Activated T-helper 1 cell treated with anti-CD3 and anti-CD28 coated beads, Interleukin-2, amount 50 U/mL, for 16 hours (primary cell): Measurements from ENCODE around the gene RABGAP1.

ENCODE experiments used
- DNase-seq, 2 donors: peaks; one replicate each; pipeline ENCODE4 v3.0.0-alpha.2; 2020; ENCODE audit warnings: low read depth in 1 of 2, low spot score in 1 of 2

The RABGAP1 gene

DNA sequence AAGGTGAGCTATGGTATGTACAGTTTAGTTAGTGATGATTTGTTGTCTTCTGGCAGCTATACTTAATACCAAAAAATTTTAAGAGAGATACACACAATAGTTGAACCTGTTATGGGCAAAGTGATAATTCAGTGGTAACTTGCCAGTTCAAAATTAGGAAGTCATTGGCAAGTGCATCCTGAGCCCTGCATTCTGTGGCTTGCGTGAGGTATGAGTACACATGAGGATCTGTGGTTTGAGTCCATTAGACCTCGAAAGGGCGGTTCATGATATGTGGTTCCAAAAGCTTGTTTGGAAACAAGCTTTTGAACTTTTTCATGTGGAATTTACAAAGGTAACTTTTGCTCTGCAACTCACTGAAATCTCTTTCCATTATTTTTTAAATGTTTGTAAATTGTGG lies 139.6 kb downstream of the RABGAP1 start:
- no peak for DNase-seq

DNA sequence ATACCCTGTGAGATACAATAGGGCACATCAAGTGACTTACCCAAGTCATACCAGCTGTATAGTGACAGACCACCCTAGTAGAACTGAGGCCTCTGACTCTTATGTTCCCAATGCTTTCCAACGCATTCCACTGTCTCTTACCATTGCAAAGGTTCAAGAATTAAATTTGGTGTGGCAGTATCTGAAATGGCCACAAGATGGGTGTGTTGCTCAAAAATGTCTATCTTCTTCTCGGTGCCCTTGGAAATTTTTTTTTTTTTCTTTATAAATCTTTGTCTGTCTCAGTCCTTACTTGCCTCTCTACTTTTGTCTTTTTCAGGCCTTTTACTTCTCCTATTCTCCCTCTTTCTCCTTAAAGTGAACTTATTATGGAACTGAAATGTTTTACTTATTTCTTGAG lies 141.0 kb downstream of the RABGAP1 start:
- no peak for DNase-seq

DNA sequence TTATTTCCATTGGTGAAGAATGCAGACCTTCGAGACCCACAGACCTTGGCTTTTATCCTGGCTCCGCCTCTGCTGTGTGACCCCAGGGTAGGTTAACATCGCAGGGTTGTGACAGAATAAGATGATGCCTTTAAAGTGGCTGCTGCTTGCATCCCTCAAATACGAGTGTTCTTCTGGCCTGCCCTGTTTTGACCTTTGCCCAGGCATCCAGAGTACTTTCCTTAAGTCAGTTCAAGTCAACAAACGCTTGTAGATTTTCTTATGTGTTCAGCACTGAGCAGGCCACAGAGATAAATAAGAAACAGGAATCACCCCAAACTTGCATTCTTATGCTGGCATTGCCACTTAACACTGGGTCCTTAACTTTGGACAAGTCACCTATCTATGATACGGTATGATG lies 142.9 kb downstream of the RABGAP1 start:
- DNase-seq, result no peak

DNA sequence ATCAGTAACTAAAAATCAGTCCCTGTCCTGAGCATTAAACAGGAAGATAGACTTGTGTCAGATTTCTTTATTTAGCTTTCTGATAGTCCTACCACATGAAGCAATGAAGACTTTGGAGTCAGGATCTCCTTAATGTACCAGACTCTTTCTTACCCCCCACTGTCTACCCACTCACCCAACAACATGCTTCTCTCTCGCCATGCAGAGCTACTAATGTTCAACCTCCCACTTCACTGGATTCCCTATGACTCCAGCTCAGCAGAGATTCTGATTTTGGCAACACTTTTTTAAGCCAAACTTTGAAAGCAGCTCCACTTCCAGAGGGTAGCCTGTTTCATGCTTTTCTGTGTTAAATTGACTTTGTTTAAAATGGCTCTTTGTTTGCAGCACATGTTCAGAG lies 143.4 kb downstream of the RABGAP1 start:
- no peak for DNase-seq

DNA sequence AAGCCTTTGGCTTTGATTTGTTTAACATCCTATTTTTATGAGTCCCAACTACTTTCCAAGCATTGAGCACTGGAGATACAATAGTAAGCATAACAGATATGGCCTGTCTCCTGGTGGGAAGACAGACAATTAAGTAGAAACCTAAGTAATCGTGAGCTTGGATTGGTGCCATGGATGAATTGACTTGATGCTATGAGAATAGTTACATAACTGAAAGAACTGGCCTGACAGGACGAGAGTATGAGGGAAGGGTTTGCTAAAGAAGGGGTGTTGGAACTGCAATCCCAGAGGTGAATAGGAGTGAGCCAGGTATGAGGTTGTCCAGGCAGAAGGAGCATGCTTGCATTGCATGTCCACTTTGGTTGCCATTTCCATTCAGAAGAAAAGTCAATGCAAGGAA lies 145.1 kb downstream of the RABGAP1 start:
- no peak for DNase-seq

DNA sequence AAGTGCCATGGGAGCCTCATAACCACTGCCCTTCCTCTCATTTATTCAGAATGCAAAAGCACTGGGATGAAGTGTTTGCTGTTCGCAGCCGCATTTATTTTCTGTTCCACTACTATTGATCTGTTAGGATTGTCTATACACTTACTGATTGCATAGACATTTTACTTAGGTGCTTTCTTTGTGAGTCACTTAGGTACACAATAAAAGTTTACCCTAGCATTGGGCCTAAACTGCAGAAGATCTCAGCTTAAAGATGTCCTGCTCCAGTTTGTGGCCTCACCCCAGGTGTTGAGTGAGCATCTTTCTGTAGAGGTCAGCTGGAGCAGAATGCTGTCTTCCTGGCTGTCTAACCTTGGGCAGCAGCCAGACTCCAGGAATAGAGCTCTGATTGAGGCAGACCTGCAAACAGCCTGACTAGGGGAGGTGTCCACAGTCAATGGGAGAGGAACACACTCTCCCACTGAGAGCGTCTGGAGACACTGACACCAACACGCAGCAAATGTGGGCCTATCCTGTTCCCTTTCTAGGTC lies 146.6 kb downstream of the RABGAP1 start:
- no peak for DNase-seq

DNA sequence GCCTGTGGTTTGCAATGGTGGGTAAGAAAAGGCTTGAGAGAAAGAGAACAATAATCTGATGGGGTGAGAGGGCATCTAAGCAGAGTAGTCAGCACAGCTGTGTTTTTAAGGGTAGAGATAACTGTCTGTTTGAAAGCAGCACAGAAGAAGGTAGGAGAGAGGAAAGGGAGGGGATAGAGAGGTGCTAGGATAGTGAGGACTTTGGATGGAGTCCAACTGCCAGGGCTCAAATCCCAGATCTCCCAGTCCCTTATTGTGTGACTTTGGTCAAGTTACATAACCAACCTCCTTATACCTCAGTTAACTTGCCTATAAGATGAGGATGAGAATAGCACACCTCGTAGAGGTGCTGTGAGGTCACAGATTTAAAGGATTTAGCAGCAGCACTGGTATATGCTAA lies 148.2 kb downstream of the RABGAP1 start:
- DNase-seq, result no peak

DNA sequence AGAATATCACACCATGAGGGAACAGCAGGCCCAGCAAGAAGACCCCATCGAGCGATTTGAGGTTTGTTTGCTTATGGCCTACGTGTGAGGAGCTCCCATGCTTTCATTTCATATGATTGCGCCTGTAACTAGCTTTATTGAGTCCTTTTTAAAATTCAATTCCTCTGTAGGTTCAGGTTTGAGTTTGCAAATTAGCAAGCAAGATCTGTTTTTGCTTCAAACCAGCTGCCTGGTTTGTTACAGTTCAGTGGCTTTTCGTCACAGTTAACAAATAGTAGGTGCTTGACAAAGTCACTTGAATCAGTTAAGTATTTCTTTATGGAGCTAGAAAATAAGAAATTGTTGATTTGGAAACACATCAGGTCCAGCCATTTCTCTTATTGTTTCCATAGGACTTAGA lies 149.0 kb downstream of the RABGAP1 start:
- DNase-seq, result no peak

DNA sequence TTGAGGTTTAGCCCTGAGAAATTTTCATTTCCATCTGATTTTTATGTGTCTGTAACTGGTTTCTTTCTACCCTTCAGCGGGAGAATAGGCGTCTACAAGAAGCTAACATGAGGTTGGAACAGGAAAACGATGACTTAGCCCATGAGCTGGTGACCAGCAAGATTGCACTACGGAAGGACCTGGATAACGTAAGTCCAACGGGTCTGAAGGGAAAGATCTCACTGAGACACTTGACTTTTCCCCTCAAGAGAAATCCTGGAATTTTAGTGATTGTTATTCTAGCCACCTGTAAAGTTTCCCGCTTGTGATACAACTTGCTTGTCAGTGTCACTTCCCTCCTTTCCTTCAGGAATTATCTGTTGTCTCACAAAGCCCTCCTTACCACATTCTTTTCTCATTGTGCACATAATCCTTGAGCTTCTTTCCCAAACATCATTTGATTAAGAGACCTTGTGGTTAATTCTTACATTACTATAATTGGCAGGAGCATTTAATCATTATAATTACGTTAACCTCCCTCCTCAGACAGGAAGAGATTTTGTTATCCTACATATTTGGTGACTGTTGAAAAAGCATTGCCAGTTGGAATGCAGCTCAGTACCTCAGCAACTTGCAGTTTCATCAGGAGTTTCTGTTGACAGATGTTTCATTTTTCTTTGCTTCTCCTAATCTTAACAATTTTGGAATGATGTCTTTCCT lies 149.5 kb downstream of the RABGAP1 start:
- no peak for DNase-seq

DNA sequence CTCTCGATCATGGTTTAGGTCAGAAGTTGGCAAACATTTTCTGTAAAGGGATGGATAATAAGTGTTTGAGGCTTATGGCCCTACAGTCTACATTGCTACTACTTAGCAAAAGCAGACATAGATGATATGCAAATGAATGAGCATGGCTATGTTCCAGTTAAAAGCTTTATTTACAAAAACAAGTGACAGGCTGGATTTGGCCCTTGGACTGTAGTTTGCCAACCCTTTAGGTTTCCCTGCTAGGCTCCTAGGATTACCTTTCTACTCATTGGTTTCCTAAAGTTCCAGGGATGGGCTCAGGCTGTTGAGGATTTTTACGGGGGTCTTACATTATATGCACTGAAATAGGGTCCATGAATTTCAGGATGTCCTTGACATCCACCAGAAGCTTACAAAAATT lies 150.1 kb downstream of the RABGAP1 start:
- no peak for DNase-seq

DNA sequence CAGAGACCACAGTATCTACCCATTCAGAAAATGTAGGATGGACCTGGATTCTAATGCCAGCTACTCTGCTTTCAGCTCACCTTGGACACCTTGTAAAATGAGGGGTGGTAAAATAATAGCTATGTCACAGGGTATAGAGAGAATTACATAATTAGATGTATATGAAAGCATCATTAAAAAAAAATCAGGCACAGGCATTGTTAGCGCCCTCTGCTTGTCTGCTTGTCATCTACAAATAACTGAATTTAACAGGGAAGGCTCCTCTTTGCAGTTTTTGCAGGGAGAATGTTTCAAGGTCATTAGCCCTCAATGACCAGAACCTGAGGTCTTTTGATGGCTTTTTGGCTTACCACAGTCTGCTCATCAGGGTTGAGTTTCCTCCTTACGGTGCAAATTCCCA lies 150.6 kb downstream of the RABGAP1 start:
- no peak for DNase-seq

DNA sequence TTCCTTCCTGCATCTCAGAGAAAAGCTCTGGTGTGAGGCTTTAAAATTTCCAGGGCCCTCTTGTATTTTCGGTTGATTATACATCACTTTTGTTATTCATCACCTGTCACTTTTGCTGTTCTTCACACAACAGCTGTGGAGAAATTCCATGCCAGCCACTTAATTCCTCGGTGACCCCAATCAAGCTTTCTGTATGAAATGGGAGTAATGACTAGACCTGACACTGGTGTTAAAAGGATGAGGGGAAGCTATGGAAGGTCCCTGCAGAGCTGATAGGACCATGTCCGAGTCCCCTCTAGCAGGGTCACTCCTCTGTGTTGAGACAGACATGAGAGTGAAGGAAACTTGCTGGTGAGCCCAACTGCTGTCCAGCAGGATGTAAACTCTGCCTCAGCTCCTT lies 152.3 kb downstream of the RABGAP1 start:
- no peak for DNase-seq

DNA sequence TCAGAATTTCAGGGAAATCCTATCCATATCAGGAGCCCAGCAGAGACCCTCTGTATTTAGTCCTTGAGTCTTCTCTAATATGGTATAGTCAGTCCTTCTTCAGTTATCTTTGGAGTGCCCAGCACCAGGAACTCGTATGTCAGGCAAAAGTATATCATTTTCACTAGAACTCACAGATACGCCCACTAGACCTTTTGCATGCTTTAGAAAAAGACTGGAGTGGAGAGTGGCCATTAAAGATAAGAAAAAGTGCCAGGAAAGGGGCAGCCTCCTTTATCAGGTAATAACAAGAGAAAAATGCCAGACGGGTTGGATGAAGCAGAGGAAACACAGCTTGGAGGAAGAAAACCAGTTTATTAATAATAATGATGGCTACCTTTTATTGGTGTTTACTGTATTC lies 156.2 kb downstream of the RABGAP1 start:
- no peak for DNase-seq

DNA sequence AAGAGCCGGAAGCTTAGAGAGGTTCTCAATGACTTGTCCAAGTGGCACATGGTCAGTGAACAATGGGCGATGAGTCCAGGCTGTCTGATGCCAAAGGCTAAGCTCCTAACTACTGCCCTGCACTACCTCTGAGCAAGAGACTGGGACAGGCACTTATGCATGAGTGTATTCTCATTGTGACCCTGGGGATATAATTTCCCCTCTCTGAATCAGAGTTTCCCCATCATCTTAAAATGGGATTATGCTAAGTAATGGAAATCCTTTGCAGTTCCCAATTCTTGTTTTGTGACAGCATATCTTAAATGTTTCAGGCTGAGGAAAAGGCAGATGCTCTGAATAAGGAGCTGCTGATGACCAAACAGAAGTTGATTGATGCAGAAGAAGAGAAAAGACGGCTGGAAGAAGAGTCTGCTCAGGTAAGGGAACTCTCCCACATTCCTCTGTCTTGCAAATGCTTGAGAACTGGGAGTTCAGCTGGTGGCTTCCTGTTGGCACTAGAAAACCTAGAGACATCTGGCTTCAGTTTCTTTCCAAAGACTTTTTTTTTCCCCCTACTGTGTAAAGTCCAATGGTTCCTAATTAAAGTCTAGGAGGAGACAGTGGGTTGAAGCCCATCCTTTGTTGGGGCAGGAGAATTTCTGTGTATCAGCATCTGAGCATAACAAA lies 156.7 kb downstream of the RABGAP1 start:
- no peak for DNase-seq

DNA sequence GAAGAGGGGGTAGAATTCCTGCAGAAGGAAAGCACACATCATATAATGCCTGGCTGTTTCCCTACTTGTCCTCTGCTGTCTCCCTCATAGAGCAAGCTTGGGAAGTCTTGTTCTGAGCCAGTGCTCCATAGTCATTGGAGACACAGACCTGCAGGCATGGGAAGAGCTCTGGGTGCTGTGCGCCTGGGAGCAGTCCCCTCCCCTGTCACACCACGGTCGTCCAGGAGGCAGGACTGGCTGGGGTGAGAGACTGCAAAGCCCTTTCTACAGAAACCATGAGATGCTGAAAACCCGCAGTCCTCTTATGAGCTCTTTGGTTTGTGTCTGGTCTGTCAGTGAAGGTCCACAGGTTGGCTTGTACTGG lies 157.3 kb downstream of the RABGAP1 start:
- no peak for DNase-seq

DNA sequence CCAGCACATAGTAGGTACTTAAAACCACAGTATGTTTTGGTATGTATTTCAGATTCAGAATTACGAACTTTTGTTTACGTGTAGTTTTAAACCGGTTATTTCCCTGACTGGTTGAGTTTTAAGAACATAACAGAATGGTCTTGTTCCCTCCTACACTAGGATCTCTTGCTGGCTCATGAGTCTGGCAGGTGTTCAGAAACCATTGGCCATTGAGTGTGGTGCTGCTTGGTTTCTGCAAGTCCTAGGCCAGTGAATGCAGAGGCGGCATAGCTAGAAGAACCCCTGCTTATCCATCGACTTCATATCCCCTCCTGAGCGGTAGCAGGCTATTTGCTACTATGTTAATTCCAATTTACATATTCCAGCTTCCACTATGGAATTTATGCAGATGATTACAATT lies 158.2 kb downstream of the RABGAP1 start:
- no peak for DNase-seq

DNA sequence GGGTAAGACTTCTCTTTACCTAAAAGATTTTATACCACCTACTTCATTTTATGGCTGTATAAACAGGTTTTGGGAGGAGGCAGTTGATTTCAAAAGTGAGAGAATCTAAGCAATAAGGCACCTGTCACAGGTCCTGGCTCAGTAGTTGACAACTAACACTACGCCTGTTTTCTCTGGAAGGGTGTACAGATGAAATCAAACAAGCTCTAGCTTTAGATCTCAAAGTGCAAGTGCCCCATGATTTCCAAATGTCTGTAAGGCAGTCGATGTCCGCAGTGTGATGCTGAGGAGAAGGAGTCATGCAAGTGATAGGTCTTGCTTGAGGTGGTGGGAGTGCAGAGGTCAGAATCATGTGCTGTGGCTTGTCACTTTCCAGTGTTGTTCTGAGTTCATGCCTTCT lies 158.7 kb downstream of the RABGAP1 start:
- DNase-seq, result no peak

DNA sequence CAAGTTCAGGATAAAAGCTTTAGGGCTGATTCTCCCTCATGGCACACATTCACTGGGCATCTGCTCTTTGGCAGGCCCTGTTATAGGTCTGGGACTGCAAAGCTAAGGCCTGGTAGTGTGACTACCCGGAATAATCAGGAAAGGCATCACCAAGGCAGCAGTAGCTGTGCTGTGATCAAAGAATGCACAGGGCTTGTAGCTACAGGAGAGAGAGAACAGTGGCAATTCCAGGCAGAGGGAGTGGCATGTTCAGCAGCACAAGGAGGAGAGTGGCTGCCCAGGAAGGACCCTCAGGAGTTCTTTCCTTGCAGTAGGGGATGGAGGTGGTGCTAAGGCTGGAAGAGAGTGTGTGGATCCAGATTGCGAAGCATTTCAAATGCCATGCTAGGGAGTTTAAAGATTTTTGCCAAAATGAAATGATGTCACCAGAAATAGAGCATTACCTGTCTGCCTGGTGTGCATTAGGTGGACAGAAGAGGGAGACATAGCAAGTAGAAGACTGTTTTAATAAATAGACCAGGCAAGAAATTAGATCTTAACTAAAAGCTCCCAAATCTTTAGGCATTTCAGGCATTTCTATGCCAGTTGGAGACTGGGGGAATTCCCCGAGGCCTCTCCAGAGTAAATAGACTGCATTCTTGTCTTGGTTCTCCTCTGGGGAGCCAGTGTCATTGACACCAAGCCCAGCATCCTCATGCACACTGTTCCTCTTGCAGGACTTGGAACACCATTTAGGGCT lies 161.7 kb downstream of the RABGAP1 start:
- no peak for DNase-seq

DNA sequence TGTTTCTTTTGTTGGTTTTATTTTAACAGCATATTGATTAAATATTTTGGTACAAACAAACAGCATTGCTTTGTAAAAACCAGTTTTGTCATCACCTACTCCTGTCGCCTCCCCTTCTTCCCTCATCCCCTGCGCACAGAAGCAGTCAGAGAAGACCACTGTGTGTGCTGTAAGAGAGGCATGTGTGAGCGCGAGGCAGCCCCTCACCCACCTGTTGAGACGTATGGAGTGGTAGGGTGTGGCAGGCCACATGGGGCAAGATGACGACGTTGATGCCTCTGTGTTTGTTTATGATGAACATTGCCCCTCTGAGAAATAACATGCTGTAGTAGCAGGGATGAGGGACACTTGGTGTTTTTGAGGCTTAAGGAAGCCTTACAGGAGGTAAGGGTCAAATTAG lies 164.0 kb downstream of the RABGAP1 start:
- no peak for DNase-seq

DNA sequence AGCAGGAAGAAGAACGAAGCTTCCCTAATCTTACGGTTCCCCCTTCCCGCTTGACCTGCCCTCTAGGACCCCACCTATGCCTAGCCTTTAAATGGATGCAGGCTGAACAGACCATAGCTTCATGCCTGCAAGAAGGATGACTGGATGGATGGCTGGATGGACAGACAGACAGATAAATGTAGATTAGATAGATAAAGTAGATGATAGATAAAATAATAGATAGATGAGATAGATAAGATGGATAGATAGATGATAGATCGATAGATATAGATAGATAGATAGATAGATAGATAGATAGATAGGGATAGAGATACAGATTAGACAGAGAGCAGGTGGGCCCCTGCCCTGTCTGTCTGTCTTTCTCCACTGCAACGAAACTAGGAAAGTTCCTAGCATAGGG lies 164.7 kb downstream of the RABGAP1 start:
- no peak for DNase-seq

DNA sequence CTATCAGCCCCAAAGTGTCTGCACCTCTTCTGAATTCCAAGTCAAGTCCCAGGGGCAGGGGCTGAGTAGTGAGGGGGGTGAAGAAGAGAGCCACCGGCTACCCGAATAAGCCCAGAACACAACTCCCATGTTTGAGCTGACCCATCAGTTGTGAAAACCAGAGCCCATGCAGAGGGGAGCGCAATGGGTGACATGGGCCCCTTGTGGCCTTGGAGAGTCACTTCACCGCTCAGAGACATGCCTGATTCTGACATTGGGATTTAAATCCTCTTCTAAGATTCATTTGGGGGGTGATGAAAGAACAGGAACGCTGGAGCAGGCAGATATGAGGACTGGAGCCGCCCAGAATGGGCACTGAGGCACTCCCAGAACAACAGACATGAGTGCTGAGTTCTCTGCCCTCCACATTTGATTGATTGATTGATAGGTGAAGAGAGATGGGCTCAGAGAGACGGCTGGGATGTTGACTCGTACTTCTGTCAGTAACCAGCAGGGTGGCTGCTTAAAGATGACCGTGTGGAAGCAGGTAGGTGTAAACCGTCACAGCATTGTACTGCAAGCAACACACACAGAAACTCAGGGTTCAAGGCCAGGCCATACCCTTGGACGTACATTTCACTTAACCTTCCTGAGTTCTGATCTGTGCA lies 166.9 kb downstream of the RABGAP1 start:
- no peak for DNase-seq

DNA sequence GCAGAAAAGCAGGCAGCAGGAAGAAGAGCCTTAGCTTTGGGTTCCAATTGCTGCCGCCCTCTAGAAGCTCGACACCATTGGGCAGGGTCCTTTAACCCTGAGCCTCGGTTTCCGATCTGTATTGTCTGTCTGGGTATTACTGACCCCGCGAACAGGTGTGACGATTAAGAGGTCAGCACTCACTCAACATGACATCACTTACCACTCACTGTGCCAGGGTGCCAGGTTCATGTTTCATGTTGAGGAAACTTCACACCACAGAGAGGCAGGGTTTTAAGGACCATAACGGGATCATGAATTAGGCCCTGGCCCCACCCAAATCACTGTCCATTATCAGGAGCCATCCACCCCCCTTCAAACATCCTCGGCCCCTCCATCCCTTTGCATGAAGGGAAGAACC lies 168.2 kb downstream of the RABGAP1 start:
- DNase-seq, result no peak
